Activated T-cell treated with anti-CD3 and anti-CD28 coated beads for 1 hour (primary cell): ENCODE results near the gene PTPN13.

Source experiments
- DNase-seq: peaks from one replicate; pipeline ENCODE4 v3.0.0-alpha.2; 2020; ENCODE audit warnings: low read depth

Gene PTPN13

DNA sequence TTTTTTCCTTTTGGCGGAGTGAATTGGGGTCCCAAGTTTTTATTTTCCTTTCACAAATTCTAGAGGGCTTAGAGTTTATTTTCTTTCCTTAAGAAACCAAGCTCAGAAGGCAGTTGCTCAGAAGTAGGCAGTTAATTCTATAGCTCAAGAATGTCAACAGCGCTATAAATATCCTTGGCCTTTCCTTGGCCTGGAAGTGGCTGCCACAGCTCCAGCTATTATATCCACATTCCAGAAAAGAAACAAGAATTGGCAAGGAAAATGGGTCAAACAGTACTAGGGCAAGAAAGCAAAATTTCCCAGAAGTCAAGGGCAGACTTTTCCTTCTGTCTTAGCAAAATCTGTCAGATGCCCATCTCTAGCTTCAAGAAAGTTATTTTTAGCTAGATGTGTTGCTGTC, 224.1 kb downstream of the PTPN13 start:
- DNase-seq, result no peak

DNA sequence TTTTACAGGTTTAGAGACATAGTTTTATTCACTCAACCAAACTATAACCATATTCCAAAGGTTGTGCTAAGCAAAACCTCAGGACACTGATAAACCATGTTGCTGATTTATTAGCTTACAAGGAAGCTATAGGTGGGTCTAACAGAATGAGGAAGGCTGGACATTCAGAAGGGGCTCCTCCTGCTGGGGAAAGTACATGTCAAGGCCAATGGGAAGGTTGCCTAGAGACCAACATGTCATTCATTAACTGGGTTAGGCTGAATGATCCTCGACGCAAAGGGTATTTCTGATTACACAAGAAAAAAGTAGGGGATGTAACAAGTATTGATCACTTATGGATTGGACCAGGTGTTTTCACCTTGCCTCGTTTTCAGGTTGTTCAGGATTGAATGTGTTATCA, 224.7 kb downstream of the PTPN13 start:
- DNase-seq, result no peak

DNA sequence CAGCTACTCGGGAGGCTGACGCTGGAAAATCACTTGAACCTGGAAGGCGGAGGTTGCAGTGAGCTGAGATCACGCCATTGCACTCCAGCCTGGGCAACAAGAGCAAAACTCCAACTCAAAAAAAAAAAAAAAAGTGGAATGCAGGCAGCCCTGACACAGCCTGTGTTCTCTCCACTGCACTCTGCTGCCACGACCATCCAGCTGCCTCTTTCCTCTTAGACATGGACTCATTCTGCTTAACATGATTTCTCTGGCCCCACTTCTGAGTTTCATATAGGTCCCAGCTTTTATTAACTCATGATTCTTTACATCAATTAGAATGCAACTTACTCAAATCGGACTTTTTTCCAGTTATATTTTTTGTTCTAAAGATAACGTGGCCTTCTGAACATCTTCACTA, 225.4 kb downstream of the PTPN13 start:
- no peak for DNase-seq

DNA sequence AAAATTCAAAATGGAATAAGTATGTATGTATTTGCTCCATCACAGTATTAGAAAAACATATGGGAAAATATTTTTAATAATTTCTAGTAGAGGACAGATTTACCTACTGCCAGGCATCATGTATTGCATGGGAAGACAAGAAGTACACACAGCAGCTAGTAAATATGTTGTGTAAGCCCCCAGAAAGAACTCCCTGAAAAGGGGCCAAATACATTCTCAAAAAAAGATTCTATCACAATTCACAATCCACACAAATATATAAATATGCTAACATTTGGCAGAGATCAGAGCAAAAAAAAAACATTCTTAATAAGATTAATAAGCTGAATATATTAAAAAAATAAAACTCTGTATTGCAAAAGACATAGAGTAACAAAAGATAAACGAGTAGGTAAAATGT, 227.0 kb downstream of the PTPN13 start:
- no peak for DNase-seq

DNA sequence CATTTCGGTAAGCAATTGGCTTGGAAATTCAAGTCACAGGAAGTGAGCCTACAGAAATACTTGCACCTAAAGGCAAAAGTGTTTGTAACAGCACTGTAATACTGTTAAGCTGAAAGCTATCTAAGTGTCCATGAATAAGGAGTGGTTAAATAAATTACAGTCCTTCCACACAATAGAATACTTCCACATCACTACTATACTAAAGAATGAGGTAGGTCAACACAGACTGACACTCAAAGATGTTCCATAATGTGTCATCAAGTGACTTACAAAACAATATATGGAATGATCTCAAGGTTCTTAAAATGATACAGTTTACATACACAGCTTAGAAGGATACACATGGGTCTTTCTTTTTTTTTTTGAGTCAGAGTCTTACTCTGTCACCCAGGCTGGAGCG, 228.0 kb downstream of the PTPN13 start:
- DNase-seq, result no peak

DNA sequence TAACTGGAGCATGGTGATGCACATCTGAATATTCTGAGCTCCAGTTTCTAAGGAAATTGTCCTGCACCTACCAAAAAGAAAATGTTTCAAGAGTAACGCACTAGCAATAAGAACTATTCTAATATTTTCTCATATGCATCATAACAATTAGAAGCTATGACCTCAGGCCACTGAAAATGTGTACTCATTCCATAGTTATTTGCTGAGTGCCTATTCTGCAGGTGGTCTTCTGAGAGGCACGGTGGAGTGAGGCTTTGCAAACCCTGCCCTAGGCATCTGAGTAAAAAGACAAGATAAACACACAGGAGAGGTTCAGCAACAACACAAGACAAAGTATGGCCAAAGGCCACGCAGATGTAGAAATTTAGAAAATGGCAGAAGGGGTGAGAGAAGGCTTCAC, 231.4 kb downstream of the PTPN13 start:
- no peak for DNase-seq

DNA sequence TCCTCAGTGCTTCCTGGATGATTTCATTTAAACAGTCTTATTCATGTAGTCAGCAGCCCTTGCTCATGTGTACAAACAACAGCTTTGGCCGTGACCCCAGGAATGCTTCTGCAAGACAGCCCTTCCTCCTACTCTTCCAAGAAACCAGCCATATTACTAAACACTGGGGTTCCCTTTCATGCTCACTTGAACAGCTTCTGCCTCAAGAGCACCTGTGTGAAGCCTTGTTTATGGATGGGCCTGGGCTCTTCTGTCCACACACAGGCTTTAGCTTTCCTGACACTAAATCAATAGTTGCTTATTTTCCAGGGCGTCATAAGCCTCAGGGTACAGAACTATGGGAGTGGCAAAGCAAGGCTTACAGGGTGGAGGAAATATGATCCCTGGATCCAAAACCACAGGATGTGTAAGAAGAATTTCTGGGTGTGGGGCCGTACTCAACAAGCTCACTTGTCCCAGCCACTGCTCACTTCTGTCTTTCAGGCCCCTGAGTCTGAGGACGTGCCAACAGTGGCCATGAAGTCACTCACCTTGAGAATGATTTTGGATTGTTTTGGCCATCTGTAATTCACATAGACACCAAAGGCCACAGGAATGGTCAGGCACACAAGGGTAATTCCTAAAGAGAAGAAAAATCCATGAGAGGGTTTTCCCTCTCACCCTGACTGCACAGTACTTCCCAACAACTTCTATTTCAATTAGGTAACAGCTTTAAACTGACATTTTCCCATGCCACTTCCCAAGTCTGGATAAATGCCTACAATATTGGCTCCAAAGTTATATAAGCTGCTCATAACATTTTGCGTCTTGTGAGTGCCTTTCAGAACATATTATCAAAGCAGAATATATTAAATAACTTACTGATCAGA, 237.4 kb downstream of the PTPN13 start:
- no peak for DNase-seq

DNA sequence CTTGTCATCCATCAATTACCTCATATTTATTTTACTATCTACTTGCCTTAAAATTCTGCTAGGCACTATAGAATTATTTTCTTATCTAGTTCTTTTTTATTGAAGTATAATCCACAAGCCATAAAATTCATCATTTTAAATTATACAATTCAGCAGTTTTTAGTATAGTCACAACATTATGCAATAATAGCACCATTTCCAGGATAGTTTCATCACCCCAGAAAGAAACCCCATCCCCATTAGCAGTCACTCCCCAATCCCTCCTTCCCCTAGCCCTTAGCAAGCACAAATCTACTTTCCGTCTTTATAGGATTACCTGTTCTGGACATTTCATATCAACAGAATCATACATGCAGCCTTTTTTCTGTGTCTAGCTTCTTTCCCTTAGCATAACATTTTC, 239.5 kb downstream of the PTPN13 start:
- no peak for DNase-seq

DNA sequence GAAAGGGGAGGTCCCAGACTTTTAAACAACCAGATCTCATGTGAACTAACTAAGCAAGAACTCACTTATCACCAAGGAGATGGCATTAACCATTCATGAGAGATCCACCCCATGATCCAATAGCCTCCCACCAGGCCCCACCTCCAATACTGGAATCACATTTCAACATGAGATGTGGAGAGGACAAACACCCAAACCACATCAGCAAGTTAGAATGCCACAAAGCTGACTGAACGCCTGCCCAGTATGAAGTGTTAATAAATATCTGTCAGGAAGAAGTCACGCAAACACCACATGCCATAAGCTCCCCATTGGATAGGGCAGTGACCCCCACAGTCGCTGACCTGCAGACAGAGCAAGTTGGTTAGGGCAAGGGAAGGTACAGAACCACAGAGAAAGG, 240.8 kb downstream of the PTPN13 start:
- DNase-seq, result no peak

DNA sequence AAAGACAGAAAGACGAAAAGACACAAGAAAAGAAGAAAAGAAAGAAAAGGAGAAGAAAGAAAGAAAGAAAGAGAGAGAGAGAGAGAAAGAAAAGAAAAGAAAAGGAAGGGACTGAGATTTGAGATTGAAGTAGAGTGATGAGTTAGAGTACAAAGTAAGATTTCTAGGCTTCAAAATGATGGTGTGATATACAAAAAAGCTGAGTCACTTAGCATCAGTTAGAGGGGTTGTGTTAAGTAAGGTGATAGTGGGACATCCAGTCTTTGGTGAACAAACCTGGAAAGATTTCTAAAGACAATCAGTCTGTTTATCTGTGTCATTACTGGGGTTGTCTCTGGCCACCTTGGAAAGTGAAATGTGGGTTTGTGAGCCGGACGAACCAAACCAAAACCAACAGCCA, 241.6 kb downstream of the PTPN13 start:
- no peak for DNase-seq

DNA sequence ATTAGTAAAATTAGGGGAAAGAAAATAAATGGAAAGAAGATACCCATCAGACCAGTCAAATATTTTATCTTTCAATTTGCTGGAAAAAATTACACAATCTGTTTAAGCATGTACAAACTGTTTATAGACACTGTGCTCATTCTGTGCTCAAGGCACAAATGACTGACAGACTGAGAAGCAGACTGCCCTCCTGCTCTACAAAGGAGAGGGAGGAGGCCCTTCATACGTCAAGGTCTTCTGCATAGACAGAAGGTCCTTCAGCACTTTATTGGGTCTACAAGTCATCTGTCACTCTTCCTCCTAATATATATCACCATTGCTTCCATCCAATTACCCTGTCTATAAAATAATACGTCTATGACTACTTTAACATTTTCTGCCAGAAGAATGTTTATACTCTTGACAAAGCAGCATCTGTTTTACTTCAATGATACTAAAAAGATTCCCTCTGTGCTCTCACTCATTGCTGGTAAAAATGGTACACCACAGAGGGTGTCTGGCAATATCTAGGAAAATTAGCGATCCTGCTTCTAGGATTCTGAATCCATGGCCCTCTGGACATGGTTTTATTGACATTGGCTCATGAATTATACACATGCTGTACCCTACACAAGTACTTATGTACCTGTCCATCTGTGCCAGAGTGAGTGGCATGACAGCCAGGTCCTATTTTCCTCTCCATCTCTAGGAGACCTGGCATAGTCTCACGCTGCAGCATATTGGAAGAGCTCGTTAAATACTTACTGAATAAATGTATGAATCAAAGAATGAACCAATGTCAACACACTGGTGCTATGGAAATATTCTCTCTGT, 243.8 kb downstream of the PTPN13 start:
- DNase-seq, result no peak

DNA sequence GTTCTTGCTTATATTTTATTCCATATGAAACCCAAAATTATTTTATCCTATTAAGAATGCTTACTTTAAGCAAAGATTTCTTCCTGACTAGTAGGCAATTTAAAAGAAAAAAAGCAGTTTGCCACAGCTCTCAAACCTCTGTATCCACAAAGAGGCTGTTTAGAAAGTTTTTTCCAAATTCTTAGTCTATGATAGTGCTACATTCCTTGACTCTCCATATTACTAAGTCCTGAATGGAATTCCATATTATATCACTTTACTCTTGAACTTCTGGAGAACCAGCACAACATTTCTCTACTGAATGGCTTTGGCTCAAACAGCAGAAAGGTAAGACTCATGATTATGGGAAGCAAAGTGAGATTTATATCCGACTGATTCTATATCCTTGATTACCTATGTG, 246.7 kb downstream of the PTPN13 start:
- DNase-seq, result no peak

DNA sequence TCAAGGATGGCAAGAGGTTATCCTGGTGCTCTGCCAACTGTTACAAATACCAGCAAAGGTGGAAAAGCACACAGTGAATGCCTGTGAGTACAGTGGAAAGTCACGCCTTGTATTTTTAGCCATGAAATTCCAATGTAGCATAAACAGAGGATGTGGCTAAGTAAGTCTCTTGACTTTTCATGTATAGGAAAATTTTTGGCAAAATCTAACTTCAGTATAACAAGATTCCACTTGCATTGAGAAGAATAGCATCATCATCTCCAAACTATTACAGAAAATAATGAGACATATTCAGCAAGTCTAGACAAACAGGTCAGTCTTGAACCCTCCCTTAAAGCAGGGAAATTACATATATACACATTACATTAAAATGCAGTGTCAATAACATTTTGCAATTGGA, 247.2 kb downstream of the PTPN13 start:
- DNase-seq, result no peak

DNA sequence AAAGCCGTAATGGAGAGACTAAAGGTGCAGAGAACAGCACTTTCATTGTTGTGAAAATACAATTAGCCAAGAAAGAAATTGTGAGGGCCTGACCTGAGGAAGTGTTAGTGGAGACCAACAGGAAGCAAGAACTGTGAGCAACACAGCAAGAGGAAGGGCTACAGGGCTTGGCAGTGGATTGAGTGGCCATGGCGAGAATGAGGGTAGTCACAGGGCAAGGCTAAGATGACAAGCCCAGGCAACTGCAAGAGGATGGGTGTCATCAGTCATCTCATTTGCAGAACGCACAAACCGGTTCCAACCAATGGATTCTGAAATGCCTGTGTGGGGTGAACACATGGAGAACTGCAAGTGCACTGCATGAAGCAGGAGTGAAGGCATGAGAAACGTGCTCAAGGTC, 251.5 kb downstream of the PTPN13 start:
- DNase-seq, result no peak

DNA sequence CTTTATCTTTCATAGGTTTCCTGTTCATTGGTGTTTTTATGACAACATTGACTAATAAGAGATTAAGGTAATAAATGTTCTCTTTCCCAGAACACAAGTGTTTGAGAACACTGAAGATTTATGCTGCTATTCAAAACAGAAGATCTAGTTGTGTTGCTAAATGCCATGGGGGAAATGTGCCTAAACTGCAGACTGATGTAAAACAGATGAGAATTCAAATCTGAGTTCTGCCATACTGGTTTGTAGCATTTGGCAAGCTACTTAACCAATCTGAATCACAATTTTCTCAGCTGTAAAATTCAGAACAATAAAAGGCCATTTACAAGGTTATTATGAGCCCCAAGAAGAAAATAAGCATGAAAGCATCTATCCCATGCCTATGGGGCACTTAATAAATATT, 252.8 kb downstream of the PTPN13 start:
- DNase-seq, result no peak

DNA sequence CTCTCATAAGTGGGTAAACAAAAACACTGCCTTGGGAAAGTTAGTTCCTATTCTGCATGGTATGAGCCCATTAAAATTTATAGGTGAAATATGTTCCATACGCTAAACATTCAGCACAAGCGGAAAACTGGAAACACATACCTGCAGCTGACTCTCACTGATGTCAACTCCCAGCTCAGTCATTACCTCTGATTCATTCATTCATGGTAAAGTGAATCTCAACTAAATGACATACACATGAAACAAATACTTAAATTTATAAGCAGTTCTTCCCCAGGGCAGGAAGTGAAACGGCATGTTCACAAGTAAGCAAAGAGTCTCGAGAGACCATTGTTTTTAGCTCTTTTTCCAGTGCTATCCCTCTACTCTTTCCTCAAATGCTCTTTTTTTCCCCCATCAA, 253.5 kb downstream of the PTPN13 start:
- DNase-seq, result no peak

DNA sequence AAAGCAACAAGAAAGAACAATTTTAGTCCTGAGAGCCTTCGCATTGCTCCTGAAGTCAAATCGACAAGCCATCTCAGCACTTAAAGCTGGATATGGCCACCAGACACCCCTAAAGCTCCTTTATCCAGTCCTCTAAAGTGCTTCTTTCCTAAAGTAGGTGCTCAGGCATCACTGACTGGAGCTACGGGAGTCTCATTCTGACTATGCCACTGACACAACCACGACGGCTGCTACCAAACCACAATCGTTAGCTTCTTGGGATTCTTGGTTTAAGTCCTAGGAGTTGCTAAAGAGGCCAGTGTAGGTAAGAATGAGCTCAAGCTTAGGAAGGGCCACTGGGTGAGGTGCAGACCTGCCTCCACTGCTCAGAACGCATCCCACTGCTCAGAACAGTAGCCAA, 254.0 kb downstream of the PTPN13 start:
- DNase-seq, result no peak

DNA sequence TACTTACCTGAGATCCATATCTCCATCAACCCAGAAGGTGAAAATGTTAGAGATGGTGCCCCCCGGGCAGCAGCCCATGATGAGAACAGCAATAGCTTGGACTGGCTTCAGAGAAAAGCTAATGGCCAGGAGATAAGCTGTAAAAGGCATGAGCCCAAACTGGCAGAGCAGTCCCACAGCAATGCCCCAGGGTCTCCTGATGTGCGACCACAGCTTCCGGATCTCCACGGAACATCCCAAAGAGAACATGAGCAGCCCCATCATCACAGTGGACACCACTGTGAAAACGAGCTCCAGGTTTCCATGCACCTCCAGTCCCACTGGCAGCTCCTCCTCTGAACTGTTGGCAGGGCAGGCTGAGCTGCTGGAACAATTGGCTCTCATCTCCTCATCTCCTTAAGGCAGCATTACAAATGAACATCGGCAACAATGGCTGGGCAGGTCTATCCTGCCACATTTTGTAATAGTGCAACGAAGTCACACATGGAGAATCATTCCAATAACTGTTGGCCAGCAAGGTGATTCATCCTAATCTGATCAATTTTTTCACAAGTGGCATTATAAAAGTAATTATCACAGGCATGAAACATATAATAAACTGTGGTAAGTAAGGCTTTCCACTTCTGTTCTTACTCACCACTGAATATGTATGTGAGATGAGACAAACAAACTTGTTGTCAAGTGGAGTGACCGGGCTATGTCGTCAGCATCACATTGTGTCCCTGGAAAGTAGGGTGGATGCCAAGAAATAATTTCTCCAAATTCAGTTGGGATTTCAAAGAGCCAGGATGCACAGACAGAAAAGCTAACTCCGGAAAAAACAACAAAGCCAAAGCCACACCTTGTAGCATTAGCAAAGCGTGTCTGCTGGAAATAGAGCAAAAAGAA, 254.9 kb downstream of the PTPN13 start, which contains the start of gene SLC10A6:
Gene SLC10A6 (minus strand): TSS at position 653 of the 888 bp plus-strand sequence. CDS start 269 bp downstream, at position 384.
- DNase-seq, result no peak

DNA sequence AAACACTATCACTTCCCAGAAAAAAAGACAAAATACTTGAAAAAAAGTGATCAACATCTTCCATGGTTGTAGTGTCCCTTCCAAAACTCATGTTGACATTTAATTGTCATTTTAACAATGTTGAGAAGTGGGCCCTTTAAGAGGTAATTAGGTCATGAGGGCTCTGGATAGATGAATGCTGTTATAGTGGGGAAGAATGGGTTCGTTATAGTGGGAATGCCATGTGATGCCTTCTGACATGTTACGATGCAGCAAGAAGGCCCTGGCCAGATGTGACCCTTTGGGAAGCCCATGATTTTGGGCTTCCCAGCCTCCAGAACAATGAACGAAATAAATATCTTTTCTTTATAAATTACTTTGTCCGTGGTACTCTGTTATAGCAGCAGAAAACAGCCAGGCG, 259.1 kb downstream of the PTPN13 start:
- no peak for DNase-seq

DNA sequence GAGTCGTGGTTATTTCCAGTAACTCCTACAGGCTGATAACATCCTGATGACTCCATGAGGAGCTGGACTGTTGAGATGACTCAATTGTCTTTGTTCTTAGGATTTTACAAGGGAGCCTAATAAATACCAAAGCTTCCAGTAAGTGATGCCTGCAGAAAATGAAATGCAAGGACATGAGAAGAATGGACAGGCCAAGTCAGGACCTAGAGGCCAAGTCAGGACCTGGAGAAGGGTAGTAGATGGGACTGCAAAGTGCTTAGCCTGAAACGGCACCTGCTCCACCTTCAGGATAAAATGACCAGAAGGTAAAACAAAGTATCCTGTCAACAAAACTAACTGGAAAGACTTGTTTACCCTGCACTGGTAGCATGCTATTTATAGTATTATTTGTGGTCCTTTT, 261.5 kb downstream of the PTPN13 start:
- DNase-seq, result no peak

DNA sequence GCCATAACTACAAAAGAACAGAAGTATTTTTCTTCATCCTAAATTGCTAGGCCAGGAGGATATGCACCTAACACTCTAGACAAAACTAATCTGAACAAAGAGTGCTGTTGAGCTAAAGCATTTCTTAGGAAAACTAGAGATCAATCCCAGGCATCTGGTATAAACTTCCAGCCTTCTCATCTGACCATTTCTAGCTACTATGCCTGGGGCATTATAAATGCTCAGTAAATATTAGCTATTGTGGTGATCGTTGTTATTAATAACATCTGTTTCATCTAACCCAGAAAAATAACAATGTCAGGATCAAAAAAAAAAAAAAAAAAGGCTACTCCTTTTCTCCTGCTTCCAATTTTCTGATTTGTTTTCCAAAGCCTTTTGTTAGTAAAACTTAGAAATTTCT, 262.8 kb downstream of the PTPN13 start:
- DNase-seq, result no peak

DNA sequence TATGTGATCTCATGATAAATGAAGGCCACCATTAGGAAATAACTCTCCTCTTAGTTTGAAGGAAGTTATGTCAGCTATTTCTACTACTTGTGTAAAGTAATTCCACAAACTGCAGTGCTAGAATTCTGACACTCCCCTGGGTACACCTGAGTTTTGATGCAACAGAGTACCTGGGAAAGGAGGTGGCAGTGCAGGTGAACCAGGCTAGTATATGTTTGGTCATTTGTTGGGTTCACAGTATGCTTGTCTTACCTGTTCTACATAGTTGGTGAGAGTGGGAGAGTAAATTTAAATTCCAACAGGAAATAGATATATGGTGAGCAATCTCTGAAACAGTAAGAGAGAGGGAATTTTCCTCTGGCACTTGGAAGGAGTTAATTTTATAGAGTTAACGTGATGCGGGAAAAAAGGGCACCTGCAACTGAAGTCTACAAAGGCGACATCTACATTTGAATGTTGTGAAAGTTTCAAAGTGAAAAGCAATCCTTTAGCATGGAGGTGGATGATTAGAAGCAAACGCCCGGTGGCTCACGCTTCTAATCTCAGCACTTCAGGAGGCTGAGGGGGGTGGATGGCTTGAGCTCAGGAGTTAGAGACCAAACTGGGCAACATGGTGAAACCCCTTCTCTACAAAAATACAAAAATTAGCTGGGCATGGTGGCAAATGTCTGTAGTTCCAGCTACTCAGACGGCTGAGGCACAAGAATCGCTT, 263.4 kb downstream of the PTPN13 start:
- no peak for DNase-seq
